Gastroesophageal sphincter (tissue), 4 donors: ENCODE measurements around the gene CAPN8. TPM values are rescaled to one million over a fixed set of nuclear protein-coding genes. Genes with fewer than 3 reads are reported as not detected.

Experiments
- ATAC-seq: fragments of 150-250 bp; one replicate; pipeline ENCODE4 v1.9.1; 2016; ENCODE audit warnings: mild to moderate bottlenecking, moderate library complexity
- H3K27ac ChIP-seq, 4 donors: fragments of 200-600 bp; sonication (generic) in 3 of 4; 1 replicate in 3 of 4; 2 replicates in 1 of 4; pipeline ENCODE4 v1.5.1; 2016 to 2019
- H3K27me3 ChIP-seq: fragments of 200-600 bp; sonication (generic); one replicate; pipeline ENCODE4 v1.5.1; 2019
- H3K36me3 ChIP-seq, 2 donors: fragments of 200-600 bp; sonication (generic); one replicate each; pipeline ENCODE4 v1.5.1; 2019; ENCODE audit warnings: control low read depth in 1 of 2
- H3K4me1 ChIP-seq, 3 donors: fragments of 200-600 bp; sonication (generic); 1 replicate in 2 of 3; 2 replicates in 1 of 3; pipeline ENCODE4 v1.5.1; 2016 to 2019; ENCODE audit warnings: control low read depth in 2 of 3
- H3K4me3 ChIP-seq, 2 donors: fragments of 200-600 bp; sonication (generic); one replicate each; pipeline ENCODE4 v1.5.1; 2019; ENCODE audit warnings: mild to moderate bottlenecking in 1 of 2, moderate library complexity in 1 of 2
- H3K9me3 ChIP-seq, 3 donors: fragments of 200-600 bp; sonication (generic); one replicate each; pipeline ENCODE4 v1.5.1; 2017 to 2019; ENCODE audit warnings: control low read depth in 2 of 3
- CTCF ChIP-seq, 4 experiments: fragments of 200-600 bp in 2 of 4; fragments of 450-650 bp in 2 of 4; sonication (generic) in 1 of 4; IDR thresholded peaks; one replicate each; pipeline ENCODE4 v1.5.1; 2017 to 2019; ENCODE audit warnings: antibody characterized with exemption in 4 of 4, mild to moderate bottlenecking in 2 of 4, moderate library complexity in 2 of 4
- EP300 ChIP-seq: sonication (generic); formaldehyde crosslinking; IDR thresholded peaks from one replicate; pipeline ENCODE4 v1.6.1; 2017; ENCODE audit warnings: antibody characterized with exemption, mild to moderate bottlenecking
- POLR2A ChIP-seq, 2 donors: fragments of 450-650 bp; IDR thresholded peaks; one replicate each; pipeline ENCODE4 v1.6.1; 2017; ENCODE audit warnings: antibody characterized with exemption in 2 of 2, mild to moderate bottlenecking in 2 of 2, moderate library complexity in 1 of 2
- POLR2AphosphoS5 ChIP-seq: sonication (generic); formaldehyde crosslinking; IDR thresholded peaks from one replicate; pipeline ENCODE4 v1.6.1; 2017; ENCODE audit warnings: antibody characterized with exemption
- WGBS, 2 donors: methylation state at CpG; one replicate each; pipeline ENCODE4 v1.1.5; 2018; ENCODE audit warnings: low coverage in 1 of 2; 5-methylcytosine and 5-hydroxymethylcytosine counted together
- total RNA-seq, 4 donors: library from RNA; depleted of rRNA; stranded (reverse); fragments of >200 nt; gene quantifications; one replicate each; pipeline ENCODE4 v1.1.0, GENCODE V29; 2016

The CAPN8 gene
- total RNA-seq, 4 donors from 2014 or later: 0.45 TPM; not detected in 3

GRCh38 chr1:223547316-223548114 lies 118.0 kb downstream of the CAPN8 start:
- TF ChIP-seq POLR2A (IDR thresholded peaks at IDR 0.05): no peak
- no peak for TF ChIP-seq CTCF (IDR thresholded peaks at IDR 0.05)
- no peak for TF ChIP-seq POLR2AphosphoS5
- TF ChIP-seq EP300: no peak
- Histone ChIP-seq H3K4me3 (no peak overlapping the region), H3K36me3 (no peaks in the 10 kb centered on the region), H3K9me3 (peaks cover 0 to 7% (median 0%) of the 10 kb centered on the region in 3 donors), H3K27me3 (no peaks in the 10 kb centered on the region), H3K4me1 (no peaks in the 10 kb centered on the region), H3K27ac (no peak overlapping the region)
- WGBS, 2 donors: 70 to 71% methylated on average over 5 to 7 of the region's 7 CpGs
- no peak for ATAC-seq

GRCh38 chr1:223545343-223545742 lies 120.2 kb downstream of the CAPN8 start:
- H3K36me3 ChIP-seq: no peaks in the 10 kb centered on the region
- no peaks in the 10 kb centered on the region for H3K27me3 ChIP-seq
- ATAC-seq: no peak
- no peak overlapping the region for H3K27ac ChIP-seq
- 73 to 83% methylated on average over 3 to 4 of the region's 4 CpGs for WGBS, 2 donors
- TF ChIP-seq EP300: no peak
- no peak for TF ChIP-seq POLR2A (IDR thresholded peaks at IDR 0.05)
- no peak for TF ChIP-seq POLR2AphosphoS5
- TF ChIP-seq CTCF (IDR thresholded peaks at IDR 0.05): no peak
- no peaks in the 10 kb centered on the region for H3K4me1 ChIP-seq
- no peak overlapping the region for H3K4me3 ChIP-seq
- peaks cover 0 to 7% (median 0%) of the 10 kb centered on the region in 3 donors for H3K9me3 ChIP-seq

GRCh38 chr1:223543560-223543959 lies 121.9 kb downstream of the CAPN8 start:
- 80 to 100% methylated on average over 2 to 3 of the region's 4 CpGs for WGBS, 2 donors
- H3K27ac ChIP-seq: no peak overlapping the region
- no peak for ATAC-seq
- H3K4me1 ChIP-seq: no peaks in the 10 kb centered on the region
- peaks cover 0 to 6% (median 0%) of the 10 kb centered on the region in 3 donors for H3K9me3 ChIP-seq
- H3K27me3 ChIP-seq: peaks cover 14% of the 10 kb centered on the region
- no peaks in the 10 kb centered on the region for H3K36me3 ChIP-seq
- TF ChIP-seq POLR2A (IDR thresholded peaks at IDR 0.05) (no peak), EP300 (no peak), POLR2AphosphoS5 (no peak), CTCF (IDR thresholded peaks at IDR 0.05) (no peak)
- H3K4me3 ChIP-seq: no peak overlapping the region

GRCh38 chr1:223542831-223543230 lies 122.7 kb downstream of the CAPN8 start:
- Histone ChIP-seq H3K27ac (no peak overlapping the region), H3K36me3 (no peaks in the 10 kb centered on the region), H3K4me1 (no peaks in the 10 kb centered on the region), H3K27me3 (peaks cover 14% of the 10 kb centered on the region), H3K9me3 (no peaks in the 10 kb centered on the region), H3K4me3 (no peak overlapping the region)
- no peak for ATAC-seq
- TF ChIP-seq POLR2AphosphoS5 (no peak), POLR2A (IDR thresholded peaks at IDR 0.05) (no peak), EP300 (no peak), CTCF (IDR thresholded peaks at IDR 0.05) (no peak)
- 63 to 69% methylated on average over 3 to 4 of the region's 4 CpGs for WGBS, 2 donors
